Retinal pigment epithelial cell (primary cell): ENCODE data around the gene NEDD9.

ENCODE experiments used
- DNase-seq: peaks from one replicate; pipeline ENCODE4 v3.0.0-alpha.2; 2010; ENCODE audit warnings: low read depth
- H3K4me3 ChIP-seq: 2 replicates; pipeline ENCODE4 v1.5.1; 2011; ENCODE audit warnings: mild to moderate bottlenecking, low read length, control low read depth, moderate library complexity
- TF ChIP-seq, protein P1 (sequence below): conservative IDR thresholded peaks from 2 replicates; pipeline ENCODE4 v1.5.1; 2011; ENCODE audit warnings: low read depth, low read length, control low read depth, inconsistent platforms

NEDD9 gene

DNA sequence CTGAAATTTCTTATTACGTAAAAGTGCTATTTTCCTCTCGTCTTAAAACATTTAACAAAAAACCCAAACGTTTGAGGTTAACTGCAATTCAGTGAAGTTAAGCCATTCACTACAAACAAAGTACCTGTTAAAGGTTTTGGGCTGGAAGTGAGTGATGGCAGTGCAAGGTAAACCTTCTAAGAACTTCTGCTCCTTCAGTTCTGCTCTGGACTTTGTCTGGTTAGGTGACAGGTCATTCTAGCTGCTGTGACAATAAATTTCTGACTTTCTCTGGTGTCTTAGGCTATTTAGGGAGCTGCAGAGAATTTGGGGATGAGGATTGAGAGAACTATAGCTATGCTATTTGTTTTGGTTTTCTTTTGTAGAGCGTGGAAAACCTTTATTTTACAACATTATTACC is 36.5 kb upstream of the NEDD9 start:
- H3K4me3 ChIP-seq = no peak overlapping the region
- TF ChIP-seq, protein P1, sequence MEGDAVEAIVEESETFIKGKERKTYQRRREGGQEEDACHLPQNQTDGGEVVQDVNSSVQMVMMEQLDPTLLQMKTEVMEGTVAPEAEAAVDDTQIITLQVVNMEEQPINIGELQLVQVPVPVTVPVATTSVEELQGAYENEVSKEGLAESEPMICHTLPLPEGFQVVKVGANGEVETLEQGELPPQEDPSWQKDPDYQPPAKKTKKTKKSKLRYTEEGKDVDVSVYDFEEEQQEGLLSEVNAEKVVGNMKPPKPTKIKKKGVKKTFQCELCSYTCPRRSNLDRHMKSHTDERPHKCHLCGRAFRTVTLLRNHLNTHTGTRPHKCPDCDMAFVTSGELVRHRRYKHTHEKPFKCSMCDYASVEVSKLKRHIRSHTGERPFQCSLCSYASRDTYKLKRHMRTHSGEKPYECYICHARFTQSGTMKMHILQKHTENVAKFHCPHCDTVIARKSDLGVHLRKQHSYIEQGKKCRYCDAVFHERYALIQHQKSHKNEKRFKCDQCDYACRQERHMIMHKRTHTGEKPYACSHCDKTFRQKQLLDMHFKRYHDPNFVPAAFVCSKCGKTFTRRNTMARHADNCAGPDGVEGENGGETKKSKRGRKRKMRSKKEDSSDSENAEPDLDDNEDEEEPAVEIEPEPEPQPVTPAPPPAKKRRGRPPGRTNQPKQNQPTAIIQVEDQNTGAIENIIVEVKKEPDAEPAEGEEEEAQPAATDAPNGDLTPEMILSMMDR = no peak
- DNase-seq = no peak

DNA sequence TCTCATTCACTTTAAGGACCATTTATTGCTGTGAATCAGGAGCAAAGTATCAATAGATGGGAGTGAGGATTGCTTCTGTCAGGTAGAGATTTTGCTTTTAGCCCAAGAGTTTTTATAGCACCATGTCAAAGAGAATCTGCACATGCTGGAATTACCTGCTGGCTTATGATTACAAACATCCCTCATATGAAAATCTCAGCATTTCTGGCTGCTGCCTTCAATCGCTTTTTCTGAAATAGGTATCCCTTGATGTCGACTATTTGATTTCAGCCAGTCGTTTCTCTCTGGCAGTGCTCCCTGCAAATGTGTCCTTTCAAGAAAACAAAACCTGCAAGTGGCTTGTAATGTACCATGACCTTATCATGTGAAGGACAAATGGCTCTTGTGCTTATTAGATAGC is 34.5 kb upstream of the NEDD9 start:
- TF ChIP-seq, protein P1 = no peak
- DNase-seq = no peak
- H3K4me3 ChIP-seq = no peak overlapping the region

- H3K4me3 ChIP-seq = no peak overlapping the region
- TF ChIP-seq, protein P1 = no peak
- DNase-seq = no peak
Observed at GRCh38 chr6:11265932-11266331, 33.5 kb upstream of the NEDD9 start.

DNA sequence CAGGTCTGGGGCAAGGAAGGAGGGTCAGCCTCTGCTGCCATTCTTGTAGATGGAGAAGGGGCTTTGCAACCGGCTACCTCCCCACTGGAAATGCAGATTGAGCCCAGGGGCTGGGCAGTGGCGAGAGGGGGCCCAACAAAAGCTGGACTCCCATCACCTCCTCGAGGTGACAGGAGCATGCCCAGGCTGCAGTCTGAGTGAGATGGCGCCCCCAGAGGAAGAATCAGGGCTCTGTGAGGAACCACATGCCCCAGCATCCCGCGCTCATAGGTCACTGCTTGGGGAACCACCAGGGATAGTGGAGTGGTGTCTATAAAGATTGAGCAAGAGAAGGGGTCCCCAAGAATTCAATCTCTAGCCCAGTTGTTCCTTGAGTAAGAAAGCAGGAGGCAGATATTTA is 31.6 kb upstream of the NEDD9 start:
- TF ChIP-seq, protein P1 = peak; percentile 5
- DNase-seq = no peak
- H3K4me3 ChIP-seq = no peak overlapping the region

DNA sequence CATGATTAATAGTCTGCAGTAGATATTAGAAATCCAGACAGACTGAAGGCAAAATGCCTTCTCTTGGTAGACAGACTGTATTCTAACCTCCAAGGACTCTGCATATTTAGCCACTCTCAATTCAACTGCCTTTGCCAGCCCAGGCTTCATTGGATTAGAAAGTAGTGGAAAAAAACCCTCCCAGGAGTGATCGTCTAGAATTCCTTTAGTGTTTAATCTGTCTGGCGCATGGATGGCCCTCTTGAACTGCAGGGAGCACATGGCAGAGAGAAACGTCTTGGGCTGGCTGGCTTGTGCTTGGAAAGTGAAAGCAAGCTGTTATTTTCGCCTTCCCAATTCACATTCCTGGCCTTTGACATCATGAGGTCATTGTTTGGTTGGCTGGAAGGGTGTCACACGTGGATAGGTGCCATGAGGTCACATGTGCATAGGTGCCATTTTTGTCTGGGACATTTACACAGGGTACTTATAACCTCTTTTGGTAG is 30.9 kb upstream of the NEDD9 start:
- H3K4me3 ChIP-seq = no peak overlapping the region
- DNase-seq = peak; percentile 92
- TF ChIP-seq, protein P1 = no peak

GRCh38 chr6:11262242-11262641 is 29.8 kb upstream of the NEDD9 start:
- TF ChIP-seq, protein P1 = no peak
- DNase-seq = no peak
- no peak overlapping the region for H3K4me3 ChIP-seq

GRCh38 chr6:11260249-11261038 is 28.0 kb upstream of the NEDD9 start:
- no peak for DNase-seq
- TF ChIP-seq, protein P1 = no peak
- H3K4me3 ChIP-seq = no peak overlapping the region
